ENCODE measurements around the gene CLCN3. TPM values are rescaled to one million over a fixed set of nuclear protein-coding genes. Genes with fewer than 3 reads are reported as not detected.

The CLCN3 gene
- total and polyA plus RNA-seq, 9 of the 15 experiments (the other 6 are each of a cell fraction or from before 2014, with no cell fraction given): 12.7 to 60.6 (median 38.5) TPM

- TF ChIP-seq MXI1 (IDR thresholded peaks at IDR 0.05; ENCODE audit: low read depth, low read length) (no peak), RFX7 (CRISPR knock-in tag; IDR thresholded peaks at IDR 0.05) (no peak), MTA3 (IDR thresholded peaks at IDR 0.05; ENCODE audit: borderline replicate concordance) (no peak), HLTF (IDR thresholded peaks at IDR 0.05) (no peak), AFF4 (CRISPR knock-in tag; IDR thresholded peaks at IDR 0.05) (no peak), TEAD4 (IDR thresholded peaks at IDR 0.05; ENCODE audit: low read length) (peak; percentile 74), TEAD4 (CRISPR knock-in tag; IDR thresholded peaks at IDR 0.05; ENCODE audit: borderline replicate concordance) (no peak), ZFP36 (IDR thresholded peaks at IDR 0.05; ENCODE audit: low read depth, low read length, partially characterized antibody) (no peak), TSHZ1 (CRISPR knock-in tag; IDR thresholded peaks at IDR 0.05) (no peak), MTA2 (IDR thresholded peaks at IDR 0.05; ENCODE audit: low read depth) (no peak), ZKSCAN8 (CRISPR knock-in tag; IDR thresholded peaks at IDR 0.05) (no peak), MLLT1 (IDR thresholded peaks at IDR 0.05) (peak in 1 of 2 experiments; percentile 68; a peak in 1 of 4 replicates)
- TF ChIP-seq, protein P1, sequence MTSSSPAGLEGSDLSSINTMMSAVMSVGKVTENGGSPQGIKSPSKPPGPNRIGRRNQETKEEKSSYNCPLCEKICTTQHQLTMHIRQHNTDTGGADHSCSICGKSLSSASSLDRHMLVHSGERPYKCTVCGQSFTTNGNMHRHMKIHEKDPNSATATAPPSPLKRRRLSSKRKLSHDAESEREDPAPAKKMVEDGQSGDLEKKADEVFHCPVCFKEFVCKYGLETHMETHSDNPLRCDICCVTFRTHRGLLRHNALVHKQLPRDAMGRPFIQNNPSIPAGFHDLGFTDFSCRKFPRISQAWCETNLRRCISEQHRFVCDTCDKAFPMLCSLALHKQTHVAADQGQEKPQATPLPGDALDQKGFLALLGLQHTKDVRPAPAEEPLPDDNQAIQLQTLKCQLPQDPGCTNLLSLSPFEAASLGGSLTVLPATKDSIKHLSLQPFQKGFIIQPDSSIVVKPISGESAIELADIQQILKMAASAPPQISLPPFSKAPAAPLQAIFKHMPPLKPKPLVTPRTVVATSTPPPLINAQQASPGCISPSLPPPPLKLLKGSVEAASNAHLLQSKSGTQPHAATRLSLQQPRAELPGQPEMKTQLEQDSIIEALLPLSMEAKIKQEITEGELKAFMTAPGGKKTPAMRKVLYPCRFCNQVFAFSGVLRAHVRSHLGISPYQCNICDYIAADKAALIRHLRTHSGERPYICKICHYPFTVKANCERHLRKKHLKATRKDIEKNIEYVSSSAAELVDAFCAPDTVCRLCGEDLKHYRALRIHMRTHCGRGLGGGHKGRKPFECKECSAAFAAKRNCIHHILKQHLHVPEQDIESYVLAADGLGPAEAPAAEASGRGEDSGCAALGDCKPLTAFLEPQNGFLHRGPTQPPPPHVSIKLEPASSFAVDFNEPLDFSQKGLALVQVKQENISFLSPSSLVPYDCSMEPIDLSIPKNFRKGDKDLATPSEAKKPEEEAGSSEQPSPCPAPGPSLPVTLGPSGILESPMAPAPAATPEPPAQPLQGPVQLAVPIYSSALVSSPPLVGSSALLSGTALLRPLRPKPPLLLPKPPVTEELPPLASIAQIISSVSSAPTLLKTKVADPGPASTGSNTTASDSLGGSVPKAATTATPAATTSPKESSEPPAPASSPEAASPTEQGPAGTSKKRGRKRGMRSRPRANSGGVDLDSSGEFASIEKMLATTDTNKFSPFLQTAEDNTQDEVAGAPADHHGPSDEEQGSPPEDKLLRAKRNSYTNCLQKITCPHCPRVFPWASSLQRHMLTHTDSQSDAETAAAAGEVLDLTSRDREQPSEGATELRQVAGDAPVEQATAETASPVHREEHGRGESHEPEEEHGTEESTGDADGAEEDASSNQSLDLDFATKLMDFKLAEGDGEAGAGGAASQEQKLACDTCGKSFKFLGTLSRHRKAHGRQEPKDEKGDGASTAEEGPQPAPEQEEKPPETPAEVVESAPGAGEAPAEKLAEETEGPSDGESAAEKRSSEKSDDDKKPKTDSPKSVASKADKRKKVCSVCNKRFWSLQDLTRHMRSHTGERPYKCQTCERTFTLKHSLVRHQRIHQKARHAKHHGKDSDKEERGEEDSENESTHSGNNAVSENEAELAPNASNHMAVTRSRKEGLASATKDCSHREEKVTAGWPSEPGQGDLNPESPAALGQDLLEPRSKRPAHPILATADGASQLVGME (CRISPR knock-in tag; IDR thresholded peaks at IDR 0.05): no peak
Measured at GRCh38 chr4:169604131-169604900, 16.1 kb upstream of the CLCN3 start (continued).

Measured in K562 (cell line).